HepG2 (cell line): ENCODE data around the gene NR2C1. TPM values are rescaled to one million over a fixed set of nuclear protein-coding genes. Genes with fewer than 3 reads are reported as not detected.
A peak's percentile ranks its signal among the peaks of the same experiment; 100 is the strongest.

ENCODE experiments used
- ETV6 ChIP-seq: sonication (generic); formaldehyde crosslinking; conservative IDR thresholded peaks from 2 replicates; pipeline ENCODE4 v1.4.0; 2020; ENCODE audit warnings: missing genetic modification reagents
- SMC3 ChIP-seq: IDR thresholded peaks from 2 replicates; pipeline ENCODE4 v1.6.1; 2011; ENCODE audit warnings: low read length, improper control_type of control experiment
- ZNF407 ChIP-seq: sonication (generic); formaldehyde crosslinking; IDR thresholded peaks from one replicate; pipeline ENCODE4 v1.5.1; 2020; ENCODE audit warnings: mild to moderate bottlenecking, missing genetic modification reagents; ENCODE audit errors: not compliant biosample characterization
- ZNF75D ChIP-seq: sonication (generic); formaldehyde crosslinking; IDR thresholded peaks from 2 replicates; pipeline ENCODE4 v1.8.1; 2023; ENCODE audit warnings: missing genetic modification reagents, mild to moderate bottlenecking, borderline replicate concordance
- polyA plus RNA-seq, 8 experiments: library from polyadenylated mRNA; depleted of rRNA in 3 of 8; stranded (reverse) in 7 of 8; unstranded in 1 of 8; fragments of >200 nt; fragmentation: Illumina TruSeq in 4 of 8; extraction: Trizol in 4 of 8; gene quantifications; 2 replicates each; pipeline versions ENCODE4 v1.2.1 to v1.2.3, GENCODE V29; 2011 to 2016; ENCODE audit warnings: low read depth in 4 of 8, missing spikeins in 1 of 8, mixed read lengths in 1 of 8; ENCODE audit not compliant: insufficient read depth in 1 of 8
- total RNA-seq, 5 experiments: library from RNA; depleted of rRNA; stranded (reverse); fragments of >200 nt; fragmentation: Illumina TruSeq; extraction: Trizol; gene quantifications; 2 replicates each; pipeline ENCODE4 v1.2.3, GENCODE V29; 2016; ENCODE audit warnings: low read depth in 1 of 5
- TF ChIP-seq, protein P1 (sequence below), 2 experiments: sonication (generic) in 1 of 2; formaldehyde crosslinking in 1 of 2; IDR thresholded peaks; 2 replicates each; pipeline versions ENCODE4 v1.4.0 to v1.6.1; 2016 to 2020; ENCODE audit warnings: borderline replicate concordance in 1 of 2, low read depth in 1 of 2, mild to moderate bottlenecking in 1 of 2, missing genetic modification reagents in 1 of 2

NR2C1 gene
- total and polyA plus RNA-seq, 2 of the 13 experiments (the other 11 are each of a cell fraction or from before 2014, with no cell fraction given), result 38.0 to 70.8 TPM

GRCh38 chr12:95117178-95117599 lies 43.8 kb upstream of the NR2C1 start (continued):
- no peak for TF ChIP-seq ZNF407 (CRISPR knock-in tag)
- TF ChIP-seq, protein P1, sequence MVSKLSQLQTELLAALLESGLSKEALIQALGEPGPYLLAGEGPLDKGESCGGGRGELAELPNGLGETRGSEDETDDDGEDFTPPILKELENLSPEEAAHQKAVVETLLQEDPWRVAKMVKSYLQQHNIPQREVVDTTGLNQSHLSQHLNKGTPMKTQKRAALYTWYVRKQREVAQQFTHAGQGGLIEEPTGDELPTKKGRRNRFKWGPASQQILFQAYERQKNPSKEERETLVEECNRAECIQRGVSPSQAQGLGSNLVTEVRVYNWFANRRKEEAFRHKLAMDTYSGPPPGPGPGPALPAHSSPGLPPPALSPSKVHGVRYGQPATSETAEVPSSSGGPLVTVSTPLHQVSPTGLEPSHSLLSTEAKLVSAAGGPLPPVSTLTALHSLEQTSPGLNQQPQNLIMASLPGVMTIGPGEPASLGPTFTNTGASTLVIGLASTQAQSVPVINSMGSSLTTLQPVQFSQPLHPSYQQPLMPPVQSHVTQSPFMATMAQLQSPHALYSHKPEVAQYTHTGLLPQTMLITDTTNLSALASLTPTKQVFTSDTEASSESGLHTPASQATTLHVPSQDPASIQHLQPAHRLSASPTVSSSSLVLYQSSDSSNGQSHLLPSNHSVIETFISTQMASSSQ (IDR thresholded peaks at IDR 0.05; ENCODE audit: low read depth), result no peak
- TF ChIP-seq, protein P1 (CRISPR knock-in tag; IDR thresholded peaks at IDR 0.05; ENCODE audit: borderline replicate concordance), result no peak
- TF ChIP-seq ZNF75D (CRISPR knock-in tag), result no peak
- TF ChIP-seq ETV6 (CRISPR knock-in tag), result no peak
- TF ChIP-seq SMC3, result peak; percentile 87; the same call in 1 of the 2 replicates
